GM12892 (cell line): ENCODE measurements around the gene RNF146.

Experiments
- POLR2AphosphoS5 ChIP-seq: IDR thresholded peaks from 2 replicates; pipeline ENCODE4 v1.6.1; 2011; ENCODE audit warnings: low read depth, low read length, control low read depth
- TAF1 ChIP-seq: IDR thresholded peaks from 2 replicates; pipeline ENCODE4 v1.6.1; 2011; ENCODE audit warnings: low read depth, mild to moderate bottlenecking, control low read depth, low read length, borderline replicate concordance

- TF ChIP-seq POLR2AphosphoS5 (no peak), TAF1 (no peak)
These were observed 15.5 kb downstream of the RNF146 start for GRCh38 chr6:127282184-127282583.
